WTC11 (cell line): ENCODE measurements around the gene CIB1. TPM values are rescaled to one million over a fixed set of nuclear protein-coding genes. Genes with fewer than 3 reads are reported as not detected.

Experiments used
- ATAC-seq: fragments of 200-7000 bp; cut with Tn5 transposase; 2 replicates; pipeline ENCODE4 v1.10.0; 2021; ENCODE audit warnings: mild to moderate bottlenecking, moderate library complexity
- CTCF ChIA-PET: fragments of 300-600 bp; sonication (Branson Sonifier 250); formaldehyde crosslinking; loops from one replicate; lab custom pipeline; 2021; ENCODE audit warnings: antibody characterized with exemption; lab: Charles Lee
- POLR2A ChIA-PET: fragments of 350-600 bp; sonication (Branson Sonifier 250); formaldehyde crosslinking; loops from one replicate; lab custom pipeline; 2021; ENCODE audit warnings: antibody characterized with exemption; lab: Charles Lee
- DNase-seq: peaks from one replicate; pipeline ENCODE4 v3.0.0; 2021; ENCODE audit warnings: low spot score
- H3K27ac Mint-ChIP-seq: 2 replicates; pipeline ENCODE4 v1.8.0; 2021; ENCODE audit warnings: mixed read lengths
- H3K27me3 Mint-ChIP-seq: 2 replicates; pipeline ENCODE4 v1.8.0; 2021; ENCODE audit warnings: low read depth, mild to moderate bottlenecking, moderate library complexity, mixed read lengths
- H3K36me3 Mint-ChIP-seq: 2 replicates; pipeline ENCODE4 v1.8.0; 2021; ENCODE audit warnings: mixed read lengths
- H3K4me1 Mint-ChIP-seq: 2 replicates; pipeline ENCODE4 v1.8.0; 2022; ENCODE audit warnings: mixed read lengths
- H3K4me3 Mint-ChIP-seq: 2 replicates; pipeline ENCODE4 v1.8.0; 2021; ENCODE audit warnings: mild to moderate bottlenecking, moderate library complexity, mixed read lengths
- H3K9me3 Mint-ChIP-seq: 2 replicates; pipeline ENCODE4 v1.8.0; 2021; ENCODE audit warnings: mixed read lengths
- CREB1 ChIP-seq: sonication (generic); formaldehyde crosslinking; IDR thresholded peaks from 2 replicates; pipeline ENCODE4 v1.8.0; 2023; ENCODE audit warnings: mild to moderate bottlenecking, missing genetic modification reagents
- EMX1 ChIP-seq: fragments of 250-450 bp; sonication (Bioruptor Pico); IDR thresholded peaks from 2 replicates; pipeline ENCODE4 v1.8.0; 2021; ENCODE audit warnings: mild to moderate bottlenecking
- GABPB1 ChIP-seq: sonication (generic); formaldehyde crosslinking; IDR thresholded peaks from 2 replicates; pipeline ENCODE4 v1.8.1; 2023; ENCODE audit warnings: mild to moderate bottlenecking, missing genetic modification reagents
- NFATC4 ChIP-seq: fragments of 250-450 bp; sonication (Bioruptor Pico); IDR thresholded peaks from 2 replicates; pipeline ENCODE4 v1.9.0; 2021; ENCODE audit warnings: mild to moderate bottlenecking
- NFYB ChIP-seq: sonication (generic); formaldehyde crosslinking; conservative IDR thresholded peaks from 2 replicates; pipeline ENCODE4 v1.8.0; 2022; ENCODE audit warnings: low read depth, missing genetic modification reagents
- NR1H2 ChIP-seq: sonication (generic); formaldehyde crosslinking; IDR thresholded peaks from 2 replicates; pipeline ENCODE4 v1.9.0; 2021; ENCODE audit warnings: mild to moderate bottlenecking, moderate library complexity, missing genetic modification reagents
- NR2C2 ChIP-seq: sonication (generic); formaldehyde crosslinking; IDR thresholded peaks from 2 replicates; pipeline ENCODE4 v1.8.0; 2022; ENCODE audit warnings: mild to moderate bottlenecking, missing genetic modification reagents
- PRRX2 ChIP-seq: fragments of 250-450 bp; sonication (Bioruptor Pico); IDR thresholded peaks from 2 replicates; pipeline ENCODE4 v1.8.0; 2021; ENCODE audit warnings: mild to moderate bottlenecking
- SMAD4 ChIP-seq: sonication (generic); formaldehyde crosslinking; IDR thresholded peaks from 2 replicates; pipeline ENCODE4 v1.8.0; 2022; ENCODE audit warnings: mild to moderate bottlenecking, missing genetic modification reagents
- SP1 ChIP-seq: sonication (generic); formaldehyde crosslinking; conservative IDR thresholded peaks from 2 replicates; pipeline ENCODE4 v1.8.1; 2022; ENCODE audit warnings: missing genetic modification reagents
- TCF7 ChIP-seq: sonication (generic); formaldehyde crosslinking; IDR thresholded peaks from 2 replicates; pipeline ENCODE4 v1.8.0; 2022; ENCODE audit warnings: mild to moderate bottlenecking, low read depth, missing genetic modification reagents, moderate library complexity
- TEAD1 ChIP-seq: sonication (generic); formaldehyde crosslinking; IDR thresholded peaks from 2 replicates; pipeline ENCODE4 v1.8.0; 2022; ENCODE audit warnings: mild to moderate bottlenecking, missing genetic modification reagents
- ZNF317 ChIP-seq: sonication (generic); formaldehyde crosslinking; IDR thresholded peaks from 2 replicates; pipeline ENCODE4 v1.8.1; 2023; ENCODE audit warnings: low read depth, mild to moderate bottlenecking, moderate library complexity, missing genetic modification reagents, borderline replicate concordance
- ZNF396 ChIP-seq: fragments of 250-450 bp; sonication (Bioruptor Pico); IDR thresholded peaks from 2 replicates; pipeline ENCODE4 v1.8.0; 2021; ENCODE audit warnings: mild to moderate bottlenecking, moderate library complexity, borderline replicate concordance
- total RNA-seq: library from RNA; stranded (reverse); gene quantifications from 3 replicates; pipeline ENCODE4 v1.2.3, GENCODE V29; 2021
- TF ChIP-seq, protein P1 (sequence below): sonication (generic); formaldehyde crosslinking; IDR thresholded peaks from 2 replicates; pipeline ENCODE4 v1.8.0; 2022; ENCODE audit warnings: mild to moderate bottlenecking, missing genetic modification reagents
- TF ChIP-seq, protein P2 (sequence below): sonication (generic); formaldehyde crosslinking; IDR thresholded peaks from 2 replicates; pipeline ENCODE4 v1.8.1; 2023; ENCODE audit warnings: mild to moderate bottlenecking, missing genetic modification reagents, moderate library complexity
- TF ChIP-seq, protein P3 (sequence below): sonication (generic); formaldehyde crosslinking; conservative IDR thresholded peaks from 2 replicates; pipeline ENCODE4 v1.8.1; 2023; ENCODE audit warnings: mild to moderate bottlenecking, low read depth, missing genetic modification reagents, moderate library complexity
- TF ChIP-seq, protein P4 (sequence below): sonication (generic); formaldehyde crosslinking; conservative IDR thresholded peaks from 2 replicates; pipeline ENCODE4 v1.8.1; 2022; ENCODE audit warnings: mild to moderate bottlenecking, missing genetic modification reagents
- TF ChIP-seq, protein P5 (sequence below): fragments of 250-450 bp; sonication (Bioruptor Pico); IDR thresholded peaks from 2 replicates; pipeline ENCODE4 v2.1.2; 2022; ENCODE audit warnings: mild to moderate bottlenecking, moderate library complexity
- TF ChIP-seq, protein P6 (sequence below): sonication (generic); formaldehyde crosslinking; IDR thresholded peaks from 2 replicates; pipeline ENCODE4 v1.8.1; 2022; ENCODE audit warnings: low read depth, missing genetic modification reagents, borderline replicate concordance
- TF ChIP-seq, protein P7 (sequence below): sonication (generic); formaldehyde crosslinking; IDR thresholded peaks from 2 replicates; pipeline ENCODE4 v1.8.0; 2023; ENCODE audit warnings: missing genetic modification reagents
- TF ChIP-seq, protein P8 (sequence below): sonication (generic); formaldehyde crosslinking; IDR thresholded peaks from 2 replicates; pipeline ENCODE4 v1.8.1; 2022; ENCODE audit warnings: mild to moderate bottlenecking, missing genetic modification reagents, moderate library complexity, borderline replicate concordance

Gene CIB1
- total RNA-seq, 1 experiment from 2014 or later: 29.6 TPM

DNA sequence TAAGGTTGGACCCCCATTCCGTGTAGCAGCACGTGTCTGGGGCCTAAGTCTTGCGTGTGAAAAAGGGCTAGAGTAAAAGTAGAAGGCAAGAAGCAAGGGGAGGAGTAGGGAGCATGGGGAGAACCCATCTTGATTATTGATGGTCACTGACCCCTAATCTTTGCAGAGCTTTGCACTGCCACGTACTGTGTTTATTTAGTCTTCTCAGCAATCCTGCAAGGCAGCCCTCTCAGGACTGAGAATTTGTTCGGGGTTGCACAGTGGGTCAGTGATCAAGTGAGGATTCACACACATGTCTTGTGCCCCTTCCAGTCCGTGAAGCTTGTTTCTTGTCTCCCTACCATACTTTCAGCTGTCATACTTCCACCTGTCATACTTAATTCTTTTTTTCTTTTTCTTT, 25.4 kb downstream of the CIB1 start:
- no peak for DNase-seq
- ChIA-PET POLR2A (no interaction called here), CTCF (interaction anchor here (1.2 to 2.7 kb wide), 2 partner anchors 13 to 85 kb away, joined by 5 to 8 read pairs; no protein-coding TSS in a partner anchor)

DNA sequence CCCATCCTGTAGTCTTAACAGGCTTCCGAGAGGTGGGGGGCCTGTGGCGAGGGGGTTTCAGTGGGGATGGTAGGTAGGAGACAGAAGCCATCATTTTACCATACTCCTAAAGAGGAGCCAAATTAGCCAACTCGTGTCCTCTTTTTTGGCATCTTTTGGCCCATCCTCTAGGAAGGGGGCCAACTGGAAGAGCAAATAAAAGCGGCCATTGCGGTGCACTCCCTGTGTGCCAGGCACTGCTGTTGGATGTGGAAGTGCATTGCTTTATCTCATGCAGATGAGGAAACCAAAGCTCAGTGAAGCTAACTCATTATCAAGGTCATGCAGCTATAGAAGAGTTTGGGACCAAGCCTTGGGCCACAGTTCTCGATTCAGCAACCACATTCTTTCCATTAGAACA, 26.5 kb downstream of the CIB1 start:
- no peak overlapping the region for H3K27ac Mint-ChIP-seq
- peaks cover 12% of the 10 kb centered on the region; the same call in 1 of the 2 replicates for H3K36me3 Mint-ChIP-seq
- H3K4me1 Mint-ChIP-seq: peaks cover 12% of the 10 kb centered on the region
- H3K4me3 Mint-ChIP-seq: no peak overlapping the region
- no peaks in the 10 kb centered on the region for H3K27me3 Mint-ChIP-seq
- ChIA-PET POLR2A (no interaction called here), CTCF (interaction anchor here (1.0 kb wide), 1 partner anchor 64 kb away, joined by 3 read pairs; no protein-coding TSS in a partner anchor)
- DNase-seq (no peak), ATAC-seq (no peak)
- no peaks in the 10 kb centered on the region for H3K9me3 Mint-ChIP-seq
- TF ChIP-seq, protein P1, sequence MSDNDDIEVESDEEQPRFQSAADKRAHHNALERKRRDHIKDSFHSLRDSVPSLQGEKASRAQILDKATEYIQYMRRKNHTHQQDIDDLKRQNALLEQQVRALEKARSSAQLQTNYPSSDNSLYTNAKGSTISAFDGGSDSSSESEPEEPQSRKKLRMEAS: no peak
- TF ChIP-seq, protein P2, sequence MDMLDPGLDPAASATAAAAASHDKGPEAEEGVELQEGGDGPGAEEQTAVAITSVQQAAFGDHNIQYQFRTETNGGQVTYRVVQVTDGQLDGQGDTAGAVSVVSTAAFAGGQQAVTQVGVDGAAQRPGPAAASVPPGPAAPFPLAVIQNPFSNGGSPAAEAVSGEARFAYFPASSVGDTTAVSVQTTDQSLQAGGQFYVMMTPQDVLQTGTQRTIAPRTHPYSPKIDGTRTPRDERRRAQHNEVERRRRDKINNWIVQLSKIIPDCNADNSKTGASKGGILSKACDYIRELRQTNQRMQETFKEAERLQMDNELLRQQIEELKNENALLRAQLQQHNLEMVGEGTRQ (CRISPR knock-in tag): no peak

More for the DNA sequence above, 25.4 kb downstream of the CIB1 start:
- Mint-ChIP-seq H3K27ac (no peak overlapping the region), H3K27me3 (no peaks in the 10 kb centered on the region), H3K4me3 (no peak overlapping the region), H3K4me1 (peaks cover 2% of the 10 kb centered on the region; the same call in 1 of the 2 replicates), H3K36me3 (peaks cover 12% of the 10 kb centered on the region; the same call in 1 of the 2 replicates), H3K9me3 (no peaks in the 10 kb centered on the region)
- no peak for ATAC-seq
- TF ChIP-seq, protein P3, sequence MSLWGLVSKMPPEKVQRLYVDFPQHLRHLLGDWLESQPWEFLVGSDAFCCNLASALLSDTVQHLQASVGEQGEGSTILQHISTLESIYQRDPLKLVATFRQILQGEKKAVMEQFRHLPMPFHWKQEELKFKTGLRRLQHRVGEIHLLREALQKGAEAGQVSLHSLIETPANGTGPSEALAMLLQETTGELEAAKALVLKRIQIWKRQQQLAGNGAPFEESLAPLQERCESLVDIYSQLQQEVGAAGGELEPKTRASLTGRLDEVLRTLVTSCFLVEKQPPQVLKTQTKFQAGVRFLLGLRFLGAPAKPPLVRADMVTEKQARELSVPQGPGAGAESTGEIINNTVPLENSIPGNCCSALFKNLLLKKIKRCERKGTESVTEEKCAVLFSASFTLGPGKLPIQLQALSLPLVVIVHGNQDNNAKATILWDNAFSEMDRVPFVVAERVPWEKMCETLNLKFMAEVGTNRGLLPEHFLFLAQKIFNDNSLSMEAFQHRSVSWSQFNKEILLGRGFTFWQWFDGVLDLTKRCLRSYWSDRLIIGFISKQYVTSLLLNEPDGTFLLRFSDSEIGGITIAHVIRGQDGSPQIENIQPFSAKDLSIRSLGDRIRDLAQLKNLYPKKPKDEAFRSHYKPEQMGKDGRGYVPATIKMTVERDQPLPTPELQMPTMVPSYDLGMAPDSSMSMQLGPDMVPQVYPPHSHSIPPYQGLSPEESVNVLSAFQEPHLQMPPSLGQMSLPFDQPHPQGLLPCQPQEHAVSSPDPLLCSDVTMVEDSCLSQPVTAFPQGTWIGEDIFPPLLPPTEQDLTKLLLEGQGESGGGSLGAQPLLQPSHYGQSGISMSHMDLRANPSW (CRISPR knock-in tag): no peak
- TF ChIP-seq, protein P4, sequence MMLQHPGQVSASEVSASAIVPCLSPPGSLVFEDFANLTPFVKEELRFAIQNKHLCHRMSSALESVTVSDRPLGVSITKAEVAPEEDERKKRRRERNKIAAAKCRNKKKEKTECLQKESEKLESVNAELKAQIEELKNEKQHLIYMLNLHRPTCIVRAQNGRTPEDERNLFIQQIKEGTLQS (CRISPR knock-in tag): no peak
- TF ChIP-seq NFATC4 (CRISPR knock-in tag): no peak
- TF ChIP-seq, protein P5, sequence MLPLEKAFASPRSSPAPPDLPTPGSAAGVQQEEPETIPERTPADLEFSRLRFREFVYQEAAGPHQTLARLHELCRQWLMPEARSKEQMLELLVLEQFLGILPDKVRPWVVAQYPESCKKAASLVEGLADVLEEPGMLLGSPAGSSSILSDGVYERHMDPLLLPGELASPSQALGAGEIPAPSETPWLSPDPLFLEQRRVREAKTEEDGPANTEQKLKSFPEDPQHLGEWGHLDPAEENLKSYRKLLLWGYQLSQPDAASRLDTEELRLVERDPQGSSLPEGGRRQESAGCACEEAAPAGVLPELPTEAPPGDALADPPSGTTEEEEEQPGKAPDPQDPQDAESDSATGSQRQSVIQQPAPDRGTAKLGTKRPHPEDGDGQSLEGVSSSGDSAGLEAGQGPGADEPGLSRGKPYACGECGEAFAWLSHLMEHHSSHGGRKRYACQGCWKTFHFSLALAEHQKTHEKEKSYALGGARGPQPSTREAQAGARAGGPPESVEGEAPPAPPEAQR (CRISPR knock-in tag): no peak
- TF ChIP-seq, protein P6, sequence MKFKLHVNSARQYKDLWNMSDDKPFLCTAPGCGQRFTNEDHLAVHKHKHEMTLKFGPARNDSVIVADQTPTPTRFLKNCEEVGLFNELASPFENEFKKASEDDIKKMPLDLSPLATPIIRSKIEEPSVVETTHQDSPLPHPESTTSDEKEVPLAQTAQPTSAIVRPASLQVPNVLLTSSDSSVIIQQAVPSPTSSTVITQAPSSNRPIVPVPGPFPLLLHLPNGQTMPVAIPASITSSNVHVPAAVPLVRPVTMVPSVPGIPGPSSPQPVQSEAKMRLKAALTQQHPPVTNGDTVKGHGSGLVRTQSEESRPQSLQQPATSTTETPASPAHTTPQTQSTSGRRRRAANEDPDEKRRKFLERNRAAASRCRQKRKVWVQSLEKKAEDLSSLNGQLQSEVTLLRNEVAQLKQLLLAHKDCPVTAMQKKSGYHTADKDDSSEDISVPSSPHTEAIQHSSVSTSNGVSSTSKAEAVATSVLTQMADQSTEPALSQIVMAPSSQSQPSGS: no peak
- no peak for TF ChIP-seq ZNF396
- TF ChIP-seq, protein P7, sequence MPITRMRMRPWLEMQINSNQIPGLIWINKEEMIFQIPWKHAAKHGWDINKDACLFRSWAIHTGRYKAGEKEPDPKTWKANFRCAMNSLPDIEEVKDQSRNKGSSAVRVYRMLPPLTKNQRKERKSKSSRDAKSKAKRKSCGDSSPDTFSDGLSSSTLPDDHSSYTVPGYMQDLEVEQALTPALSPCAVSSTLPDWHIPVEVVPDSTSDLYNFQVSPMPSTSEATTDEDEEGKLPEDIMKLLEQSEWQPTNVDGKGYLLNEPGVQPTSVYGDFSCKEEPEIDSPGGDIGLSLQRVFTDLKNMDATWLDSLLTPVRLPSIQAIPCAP: no peak

DNA sequence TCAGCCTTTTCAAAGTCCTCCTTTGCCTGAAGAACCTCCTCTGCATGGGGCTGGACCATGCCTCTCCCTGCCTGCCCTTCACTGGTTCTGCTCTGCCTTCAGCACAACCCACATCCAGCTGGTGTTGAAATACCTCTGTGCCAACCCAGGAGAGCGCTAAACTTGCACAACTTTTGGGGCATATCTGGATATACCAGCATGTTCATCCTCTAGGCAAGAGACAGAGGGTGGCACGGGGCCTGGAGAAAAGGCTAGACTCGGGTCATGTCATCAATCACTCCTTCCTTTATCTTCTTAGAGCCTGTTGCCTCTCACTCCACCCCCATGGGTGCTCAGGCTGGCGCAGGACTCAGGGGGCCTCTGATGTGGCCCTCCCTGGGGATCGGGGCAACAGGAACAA, 27.9 kb downstream of the CIB1 start:
- H3K4me1 Mint-ChIP-seq: peaks cover 10% of the 10 kb centered on the region
- H3K9me3 Mint-ChIP-seq: no peaks in the 10 kb centered on the region
- ChIA-PET CTCF (interaction anchor here (0.9 to 1.6 kb wide), 4 partner anchors 9 to 104 kb away, joined by 3 to 10 read pairs (median 3); partner anchors contain the start of gene IDH2), POLR2A (interaction anchor here (0.6 kb wide), 1 partner anchor 9 kb away, joined by 4 read pairs; no protein-coding TSS in a partner anchor)
- no peak for ATAC-seq
- no peaks in the 10 kb centered on the region for H3K27me3 Mint-ChIP-seq
- no peak overlapping the region for H3K4me3 Mint-ChIP-seq
- TF ChIP-seq GABPB1 (CRISPR knock-in tag) (no peak), ZNF317 (CRISPR knock-in tag) (no peak), NFYB (CRISPR knock-in tag) (no peak), TEAD1 (no peak), NR2C2 (no peak), SMAD4 (CRISPR knock-in tag) (no peak), SP1 (CRISPR knock-in tag) (no peak), TCF7 (no peak), NR1H2 (CRISPR knock-in tag) (no peak), PRRX2 (no peak), CREB1 (CRISPR knock-in tag) (no peak), EMX1 (no peak)
- TF ChIP-seq, protein P5 (CRISPR knock-in tag): no peak
- TF ChIP-seq, protein P8, sequence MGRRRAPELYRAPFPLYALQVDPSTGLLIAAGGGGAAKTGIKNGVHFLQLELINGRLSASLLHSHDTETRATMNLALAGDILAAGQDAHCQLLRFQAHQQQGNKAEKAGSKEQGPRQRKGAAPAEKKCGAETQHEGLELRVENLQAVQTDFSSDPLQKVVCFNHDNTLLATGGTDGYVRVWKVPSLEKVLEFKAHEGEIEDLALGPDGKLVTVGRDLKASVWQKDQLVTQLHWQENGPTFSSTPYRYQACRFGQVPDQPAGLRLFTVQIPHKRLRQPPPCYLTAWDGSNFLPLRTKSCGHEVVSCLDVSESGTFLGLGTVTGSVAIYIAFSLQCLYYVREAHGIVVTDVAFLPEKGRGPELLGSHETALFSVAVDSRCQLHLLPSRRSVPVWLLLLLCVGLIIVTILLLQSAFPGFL (CRISPR knock-in tag): no peak
- H3K36me3 Mint-ChIP-seq: peaks cover 12% of the 10 kb centered on the region; the same call in 1 of the 2 replicates
- no peak for DNase-seq
- no peak overlapping the region for H3K27ac Mint-ChIP-seq
